HepG2 (cell line): ENCODE results near the gene LGALS3. TPM values are rescaled to one million over a fixed set of nuclear protein-coding genes. Genes with fewer than 3 reads are reported as not detected.

Experiments used
- FOSL1 ChIP-seq: sonication (generic); formaldehyde crosslinking; IDR thresholded peaks from 2 replicates; pipeline ENCODE4 v1.9.0; 2021; ENCODE audit warnings: missing genetic modification reagents, borderline replicate concordance
- GLI4 ChIP-seq: sonication (generic); formaldehyde crosslinking; IDR thresholded peaks from 2 replicates; pipeline ENCODE4 v1.5.1; 2020; ENCODE audit warnings: missing genetic modification reagents, mild to moderate bottlenecking, moderate library complexity, borderline replicate concordance
- HHEX ChIP-seq: IDR thresholded peaks from 2 replicates; pipeline ENCODE4 v1.6.1; 2016; ENCODE audit warnings: control low read depth
- NR2F2 ChIP-seq: IDR thresholded peaks from 2 replicates; pipeline ENCODE4 v1.6.1; 2012; ENCODE audit warnings: low read depth, inconsistent platforms, borderline replicate concordance
- TCF7L2 ChIP-seq: IDR thresholded peaks from 2 replicates; pipeline ENCODE4 v1.6.1; 2011; ENCODE audit warnings: mild to moderate bottlenecking, low read depth, low read length, moderate library complexity
- TFAP4 ChIP-seq: sonication (generic); IDR thresholded peaks from 2 replicates; pipeline ENCODE4 v1.6.1; 2016; ENCODE audit warnings: low read depth, borderline replicate concordance
- YY1 ChIP-seq: IDR thresholded peaks from 2 replicates; pipeline ENCODE4 v1.6.1; 2011; ENCODE audit warnings: low read length, low read depth, moderate library complexity, mild to moderate bottlenecking; ENCODE audit not compliant: insufficient read depth, insufficient replicate concordance
- ZBTB43 ChIP-seq: sonication (generic); formaldehyde crosslinking; conservative IDR thresholded peaks from 2 replicates; pipeline ENCODE4 v1.4.0; 2020; ENCODE audit warnings: missing genetic modification reagents
- ZNF562 ChIP-seq: sonication (generic); formaldehyde crosslinking; IDR thresholded peaks from 2 replicates; pipeline ENCODE4 v1.8.0; 2022; ENCODE audit warnings: missing genetic modification reagents, borderline replicate concordance
- ZNF770 ChIP-seq: sonication (generic); formaldehyde crosslinking; IDR thresholded peaks from 2 replicates; pipeline ENCODE4 v1.5.0; 2020; ENCODE audit warnings: mild to moderate bottlenecking, missing genetic modification reagents
- ZSCAN9 ChIP-seq: IDR thresholded peaks from 2 replicates; pipeline ENCODE4 v1.6.1; 2016; ENCODE audit warnings: borderline replicate concordance
- polyA plus RNA-seq, 8 experiments: library from polyadenylated mRNA; depleted of rRNA in 3 of 8; stranded (reverse) in 7 of 8; unstranded in 1 of 8; fragments of >200 nt; fragmentation: Illumina TruSeq in 4 of 8; extraction: Trizol in 4 of 8; gene quantifications; 2 replicates each; pipeline versions ENCODE4 v1.2.1 to v1.2.3, GENCODE V29; 2011 to 2016; ENCODE audit warnings: low read depth in 4 of 8, missing spikeins in 1 of 8, mixed read lengths in 1 of 8; ENCODE audit not compliant: insufficient read depth in 1 of 8
- total RNA-seq, 5 experiments: library from RNA; depleted of rRNA; stranded (reverse); fragments of >200 nt; fragmentation: Illumina TruSeq; extraction: Trizol; gene quantifications; 2 replicates each; pipeline ENCODE4 v1.2.3, GENCODE V29; 2016; ENCODE audit warnings: low read depth in 1 of 5
- TF ChIP-seq, protein P1 (sequence below): sonication (generic); formaldehyde crosslinking; IDR thresholded peaks from 2 replicates; pipeline ENCODE4 v1.4.0; 2020; ENCODE audit warnings: mild to moderate bottlenecking, missing genetic modification reagents
- TF ChIP-seq, protein P2 (sequence below): sonication (generic); formaldehyde crosslinking; IDR thresholded peaks from 2 replicates; pipeline ENCODE4 v1.4.0; 2020; ENCODE audit warnings: missing genetic modification reagents

Gene LGALS3
- total and polyA plus RNA-seq, 2 of the 13 experiments (the other 11 are each of a cell fraction or from before 2014, with no cell fraction given) = 5.0 to 97.4 TPM

DNA sequence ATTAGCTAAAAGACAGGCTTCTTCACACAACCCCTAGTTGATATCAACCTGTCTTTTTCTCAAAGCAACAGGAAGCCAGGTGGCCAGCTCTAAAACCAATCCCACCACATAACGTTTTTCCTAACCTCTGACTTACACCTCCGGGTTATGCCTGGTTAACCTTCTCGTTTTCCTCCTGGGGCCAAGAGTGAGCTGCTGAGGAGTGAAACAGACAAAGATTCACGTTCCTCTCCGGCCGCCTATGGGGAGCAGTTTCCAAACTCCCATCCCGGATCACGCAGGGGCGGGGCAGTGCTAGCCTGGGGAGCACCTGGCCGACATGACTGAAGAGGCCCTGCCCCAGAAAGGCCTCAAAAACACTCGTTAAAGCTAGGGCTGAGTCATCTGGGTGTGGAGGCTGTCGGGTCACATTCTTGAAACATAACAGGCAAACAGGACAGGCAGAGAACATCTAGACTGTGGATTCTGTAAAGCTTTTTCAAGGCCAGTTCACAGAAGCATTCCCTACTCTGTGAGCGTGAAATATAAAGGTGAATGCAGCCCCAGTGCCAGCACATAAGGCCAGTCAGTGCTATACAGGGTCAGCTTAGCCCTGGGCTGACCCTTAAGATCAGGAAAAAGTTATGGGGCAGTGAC, 25.9 kb upstream of the LGALS3 start (continued):
- TF ChIP-seq, protein P1, sequence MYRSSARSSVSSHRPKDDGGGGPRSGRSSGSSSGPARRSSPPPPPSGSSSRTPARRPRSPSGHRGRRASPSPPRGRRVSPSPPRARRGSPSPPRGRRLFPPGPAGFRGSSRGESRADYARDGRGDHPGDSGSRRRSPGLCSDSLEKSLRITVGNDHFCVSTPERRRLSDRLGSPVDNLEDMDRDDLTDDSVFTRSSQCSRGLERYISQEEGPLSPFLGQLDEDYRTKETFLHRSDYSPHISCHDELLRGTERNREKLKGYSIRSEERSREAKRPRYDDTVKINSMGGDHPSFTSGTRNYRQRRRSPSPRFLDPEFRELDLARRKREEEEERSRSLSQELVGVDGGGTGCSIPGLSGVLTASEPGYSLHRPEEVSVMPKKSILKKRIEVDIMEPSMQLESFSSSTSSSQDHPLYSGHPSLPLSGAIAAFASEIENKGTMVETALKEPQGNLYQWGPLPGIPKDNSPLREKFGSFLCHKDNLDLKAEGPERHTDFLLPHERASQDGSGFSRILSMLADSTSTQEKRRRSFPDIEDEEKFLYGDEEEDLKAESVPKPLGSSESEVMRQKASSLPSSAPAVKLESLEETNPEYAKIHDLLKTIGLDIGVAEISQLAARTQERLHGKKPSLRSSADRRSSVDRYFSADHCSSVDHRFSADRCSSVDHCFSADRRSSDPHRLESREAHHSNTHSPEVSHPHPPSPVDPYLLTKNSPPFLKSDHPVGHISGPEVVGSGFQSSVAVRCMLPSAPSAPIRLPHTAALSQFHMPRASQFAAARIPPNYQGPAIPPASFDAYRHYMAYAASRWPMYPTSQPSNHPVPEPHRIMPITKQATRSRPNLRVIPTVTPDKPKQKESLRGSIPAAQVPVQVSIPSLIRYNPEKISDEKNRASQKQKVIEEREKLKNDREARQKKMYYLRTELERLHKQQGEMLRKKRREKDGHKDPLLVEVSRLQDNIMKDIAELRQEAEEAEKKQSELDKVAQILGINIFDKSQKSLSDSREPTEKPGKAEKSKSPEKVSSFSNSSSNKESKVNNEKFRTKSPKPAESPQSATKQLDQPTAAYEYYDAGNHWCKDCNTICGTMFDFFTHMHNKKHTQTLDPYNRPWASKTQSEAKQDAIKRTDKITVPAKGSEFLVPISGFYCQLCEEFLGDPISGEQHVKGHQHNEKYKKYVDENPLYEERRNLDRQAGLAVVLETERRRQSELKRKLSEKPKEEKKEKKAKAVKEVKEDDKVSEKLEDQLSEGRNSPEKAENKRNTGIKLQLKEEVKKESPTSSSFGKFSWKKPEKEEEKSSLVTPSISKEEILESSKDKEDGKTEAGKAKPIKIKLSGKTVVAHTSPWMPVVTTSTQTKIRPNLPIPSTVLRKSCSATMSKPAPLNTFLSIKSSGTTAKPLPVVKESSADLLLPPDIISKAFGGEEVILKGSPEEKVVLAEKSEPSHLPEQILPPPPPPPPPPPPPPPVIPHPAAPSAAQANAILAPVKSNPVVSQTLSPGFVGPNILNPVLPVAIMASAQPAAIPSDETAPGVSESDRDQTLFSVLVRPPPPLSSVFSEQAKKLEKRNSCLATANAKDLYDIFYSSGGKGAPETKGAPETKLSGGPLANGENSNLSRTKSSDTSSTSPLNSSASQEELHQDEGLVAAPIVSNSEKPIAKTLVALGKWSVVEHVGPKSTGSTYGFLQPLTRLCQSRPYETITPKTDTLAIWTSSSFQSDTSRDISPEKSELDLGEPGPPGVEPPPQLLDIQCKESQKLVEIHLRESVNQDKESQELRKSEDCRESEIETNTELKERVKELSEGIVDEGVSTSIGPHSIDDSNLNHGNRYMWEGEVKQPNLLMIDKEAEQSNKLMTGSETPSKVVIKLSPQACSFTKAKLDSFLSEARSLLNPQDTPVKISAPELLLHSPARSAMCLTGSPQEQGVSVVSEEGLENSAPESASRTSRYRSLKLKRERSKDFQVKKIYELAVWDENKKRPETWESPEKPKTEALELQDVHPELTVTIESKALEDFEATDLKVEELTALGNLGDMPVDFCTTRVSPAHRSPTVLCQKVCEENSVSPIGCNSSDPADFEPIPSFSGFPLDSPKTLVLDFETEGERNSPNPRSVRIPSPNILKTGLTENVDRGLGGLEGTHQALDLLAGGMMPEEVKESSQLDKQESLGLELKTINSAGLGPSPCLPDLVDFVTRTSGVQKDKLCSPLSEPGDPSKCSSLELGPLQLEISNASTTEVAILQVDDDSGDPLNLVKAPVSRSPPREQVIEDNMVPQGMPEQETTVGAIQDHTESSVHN (CRISPR knock-in tag) = no peak
- TF ChIP-seq GLI4 (CRISPR knock-in tag) (no peak), TFAP4 (peak; percentile 62; the same call in 1 of the 2 replicates), NR2F2 (no peak), ZBTB43 (CRISPR knock-in tag) (peak; percentile 70; the same call in 1 of the 2 replicates), FOSL1 (CRISPR knock-in tag) (peak; percentile 91), TCF7L2 (no peak), ZNF770 (CRISPR knock-in tag) (peak; percentile 69), ZNF562 (no peak), YY1 (peak; percentile 75), ZSCAN9 (peak; percentile 55), HHEX (no peak)
- TF ChIP-seq, protein P2, sequence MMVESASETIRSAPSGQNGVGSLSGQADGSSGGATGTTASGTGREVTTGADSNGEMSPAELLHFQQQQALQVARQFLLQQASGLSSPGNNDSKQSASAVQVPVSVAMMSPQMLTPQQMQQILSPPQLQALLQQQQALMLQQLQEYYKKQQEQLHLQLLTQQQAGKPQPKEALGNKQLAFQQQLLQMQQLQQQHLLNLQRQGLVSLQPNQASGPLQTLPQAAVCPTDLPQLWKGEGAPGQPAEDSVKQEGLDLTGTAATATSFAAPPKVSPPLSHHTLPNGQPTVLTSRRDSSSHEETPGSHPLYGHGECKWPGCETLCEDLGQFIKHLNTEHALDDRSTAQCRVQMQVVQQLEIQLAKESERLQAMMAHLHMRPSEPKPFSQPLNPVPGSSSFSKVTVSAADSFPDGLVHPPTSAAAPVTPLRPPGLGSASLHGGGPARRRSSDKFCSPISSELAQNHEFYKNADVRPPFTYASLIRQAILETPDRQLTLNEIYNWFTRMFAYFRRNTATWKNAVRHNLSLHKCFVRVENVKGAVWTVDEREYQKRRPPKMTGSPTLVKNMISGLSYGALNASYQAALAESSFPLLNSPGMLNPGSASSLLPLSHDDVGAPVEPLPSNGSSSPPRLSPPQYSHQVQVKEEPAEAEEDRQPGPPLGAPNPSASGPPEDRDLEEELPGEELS = peak; percentile 81
